Uterus (tissue), 2 donors: ENCODE measurements around the gene TIMP1.

Experiments
- POLR2A ChIP-seq, 2 donors: fragments of 450-650 bp; IDR thresholded peaks; one replicate each; pipeline ENCODE4 v1.6.1; 2016; ENCODE audit warnings: antibody characterized with exemption in 2 of 2, mild to moderate bottlenecking in 1 of 2, moderate library complexity in 1 of 2
- TF ChIP-seq, protein P1 (sequence below), 4 experiments: fragments of 200-600 bp in 2 of 4; fragments of 450-650 bp in 2 of 4; sonication (generic) in 2 of 4; IDR thresholded peaks; one replicate each; pipeline ENCODE4 v1.5.1; 2016 to 2019; ENCODE audit warnings: antibody characterized with exemption in 4 of 4, mild to moderate bottlenecking in 2 of 4, moderate library complexity in 1 of 4

DNA sequence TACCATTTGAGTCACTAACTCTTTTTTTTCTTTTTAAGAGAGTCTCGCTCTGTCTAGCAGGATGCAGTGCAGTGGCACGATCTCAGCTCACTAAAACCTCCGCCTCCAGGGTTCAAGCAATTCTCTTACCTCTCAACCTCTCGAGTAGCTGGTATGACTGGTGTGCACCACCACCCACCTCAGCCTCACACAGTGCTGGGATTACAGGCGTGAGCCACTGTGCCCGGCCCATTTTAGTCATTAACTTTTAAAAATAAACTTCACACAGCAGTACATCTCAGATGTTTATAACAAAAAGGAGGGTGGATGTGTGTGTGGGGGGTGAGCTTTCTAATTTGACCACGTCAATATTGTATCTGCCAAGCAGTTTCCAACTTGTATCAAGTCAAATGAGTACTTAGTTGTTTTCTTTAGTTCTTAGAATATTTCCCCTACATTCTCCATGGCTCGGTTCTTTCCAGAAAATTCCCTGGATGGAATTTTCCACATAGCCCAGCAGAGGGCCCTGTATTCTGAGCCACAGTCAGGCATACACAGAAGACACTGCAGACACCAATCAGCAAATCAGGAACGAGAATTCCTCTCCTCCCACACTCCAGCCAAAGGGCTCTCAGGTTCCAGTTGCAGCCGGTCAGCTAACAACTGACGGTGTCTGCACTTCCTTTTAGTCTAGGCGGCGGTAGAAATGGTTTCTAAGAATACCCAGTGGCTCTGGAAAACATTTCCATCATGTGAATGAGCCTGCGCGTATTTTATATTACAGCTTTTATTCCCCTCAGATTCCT lies 41.3 kb upstream of the TIMP1 start:
- peak; percentile 12 to 44 for TF ChIP-seq POLR2A (IDR thresholded peaks at IDR 0.05)
- TF ChIP-seq, protein P1, sequence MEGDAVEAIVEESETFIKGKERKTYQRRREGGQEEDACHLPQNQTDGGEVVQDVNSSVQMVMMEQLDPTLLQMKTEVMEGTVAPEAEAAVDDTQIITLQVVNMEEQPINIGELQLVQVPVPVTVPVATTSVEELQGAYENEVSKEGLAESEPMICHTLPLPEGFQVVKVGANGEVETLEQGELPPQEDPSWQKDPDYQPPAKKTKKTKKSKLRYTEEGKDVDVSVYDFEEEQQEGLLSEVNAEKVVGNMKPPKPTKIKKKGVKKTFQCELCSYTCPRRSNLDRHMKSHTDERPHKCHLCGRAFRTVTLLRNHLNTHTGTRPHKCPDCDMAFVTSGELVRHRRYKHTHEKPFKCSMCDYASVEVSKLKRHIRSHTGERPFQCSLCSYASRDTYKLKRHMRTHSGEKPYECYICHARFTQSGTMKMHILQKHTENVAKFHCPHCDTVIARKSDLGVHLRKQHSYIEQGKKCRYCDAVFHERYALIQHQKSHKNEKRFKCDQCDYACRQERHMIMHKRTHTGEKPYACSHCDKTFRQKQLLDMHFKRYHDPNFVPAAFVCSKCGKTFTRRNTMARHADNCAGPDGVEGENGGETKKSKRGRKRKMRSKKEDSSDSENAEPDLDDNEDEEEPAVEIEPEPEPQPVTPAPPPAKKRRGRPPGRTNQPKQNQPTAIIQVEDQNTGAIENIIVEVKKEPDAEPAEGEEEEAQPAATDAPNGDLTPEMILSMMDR (IDR thresholded peaks at IDR 0.05) = peak; percentile 48 to 72 (median 60)
